ENCODE data around the gene RPS5. TPM values are rescaled to one million over a fixed set of nuclear protein-coding genes. Genes with fewer than 3 reads are reported as not detected.

RPS5 gene
- total and polyA plus RNA-seq, 9 of the 15 experiments (the other 6 are each of a cell fraction or from before 2014, with no cell fraction given), result 1,228 to 3,570 (median 2,484) TPM

GRCh38 chr19:58361900-58362271 lies 25.2 kb upstream of the RPS5 start (continued):
- TF ChIP-seq ZNF232 (CRISPR knock-in tag; IDR thresholded peaks at IDR 0.05), result no peak
- no peak for TF ChIP-seq ZNF445 (CRISPR knock-in tag; IDR thresholded peaks at IDR 0.05; ENCODE audit: low read depth)
- TF ChIP-seq POLR2A (conservative IDR thresholded peaks at IDR 0.05), result no peak
- TF ChIP-seq ZHX1 (conservative IDR thresholded peaks at IDR 0.05; ENCODE audit: low read length), result no peak
- TF ChIP-seq FOS (IDR thresholded peaks at IDR 0.05; ENCODE audit: extremely low read depth, insufficient read length), result no peak
- TF ChIP-seq CBX5 (IDR thresholded peaks at IDR 0.05; ENCODE audit: borderline replicate concordance, low read depth), result 0 out of 2 replicates have a peak, but pooled peaks have one; percentile 7
- peak; percentile 55; the same call in 1 of the 2 replicates for TF ChIP-seq OTX1 (CRISPR knock-in tag; IDR thresholded peaks at IDR 0.05)
- 0 out of 2 replicates have a peak, but pooled peaks have one; percentile 44 for TF ChIP-seq LCOR (CRISPR knock-in tag; IDR thresholded peaks at IDR 0.05)
- no peak for TF ChIP-seq NFXL1 (CRISPR knock-in tag; IDR thresholded peaks at IDR 0.05)
- TF ChIP-seq RAD51 (IDR thresholded peaks at IDR 0.05; ENCODE audit: borderline replicate concordance, low read depth), result no peak
- peak; percentile 44; the same call in 1 of the 2 replicates for TF ChIP-seq E2F5 (CRISPR knock-in tag; IDR thresholded peaks at IDR 0.05)
- TF ChIP-seq ARID3A (IDR thresholded peaks at IDR 0.05; ENCODE audit: borderline replicate concordance, low read depth, low read length), result no peak
- no peak for TF ChIP-seq SIRT6 (IDR thresholded peaks at IDR 0.05; ENCODE audit: low read depth, low read length)
- TF ChIP-seq CREB1 (IDR thresholded peaks at IDR 0.05), result no peak
- peak; percentile 20; the same call in 1 of the 2 replicates for TF ChIP-seq CREB1 (CRISPR knock-in tag; IDR thresholded peaks at IDR 0.05)
- no peak for TF ChIP-seq ATF7 (IDR thresholded peaks at IDR 0.05)
- TF ChIP-seq HOXB6 (CRISPR knock-in tag; IDR thresholded peaks at IDR 0.05; ENCODE audit: borderline replicate concordance), result no peak
- TF ChIP-seq ZNF316 (IDR thresholded peaks at IDR 0.05), result no peak
- 0 out of 2 replicates have a peak, but pooled peaks have one; percentile 28 for TF ChIP-seq GATAD2A (IDR thresholded peaks at IDR 0.05)
- TF ChIP-seq ZBED1 (IDR thresholded peaks at IDR 0.05), result no peak
- TF ChIP-seq ZNF592 (IDR thresholded peaks at IDR 0.05), result peak; percentile 73
- TF ChIP-seq ZNF311 (CRISPR knock-in tag; IDR thresholded peaks at IDR 0.05), result no peak
- peak; percentile 66; the same call in 1 of the 2 replicates for TF ChIP-seq LARP7 (IDR thresholded peaks at IDR 0.05)
- TF ChIP-seq ZKSCAN1 (IDR thresholded peaks at IDR 0.05; ENCODE audit: low read depth, low read length), result no peak
